HCT116 (cell line): ENCODE results near the gene DLL1.

ENCODE experiments used
- CEBPB ChIP-seq: IDR thresholded peaks from 2 replicates; pipeline ENCODE4 v1.6.1; 2012; ENCODE audit warnings: low read depth
- CTCF ChIP-seq, 3 experiments: fragments of 200-600 bp in 1 of 3; sonication (generic) in 1 of 3; IDR thresholded peaks in 2 of 3; conservative IDR thresholded peaks in 1 of 3; 2 replicates each; pipeline ENCODE4 v1.5.1; 2012 to 2017; ENCODE audit warnings: low read depth in 2 of 3, low read length in 2 of 3, antibody characterized with exemption in 1 of 3, borderline replicate concordance in 1 of 3, control low read depth in 1 of 3, mild to moderate bottlenecking in 1 of 3, mixed read lengths in 1 of 3, mixed run types in 1 of 3, moderate library complexity in 1 of 3; ENCODE audit not compliant: insufficient read depth in 1 of 3
- MAX ChIP-seq: IDR thresholded peaks from 2 replicates; pipeline ENCODE4 v1.6.1; 2012
- POLR2A ChIP-seq: IDR thresholded peaks from 2 replicates; pipeline ENCODE4 v1.7.0; 2011; ENCODE audit warnings: borderline replicate concordance; ENCODE audit not compliant: insufficient read depth, insufficient read length; ENCODE audit errors: extremely low read depth
- POLR2AphosphoS5 ChIP-seq: IDR thresholded peaks from 2 replicates; pipeline ENCODE4 v1.6.1; 2011; ENCODE audit warnings: mild to moderate bottlenecking, low read depth, low read length, moderate library complexity
- RAD21 ChIP-seq: IDR thresholded peaks from 2 replicates; pipeline ENCODE4 v1.6.1; 2012; ENCODE audit warnings: low read depth, mild to moderate bottlenecking
- TCF7L2 ChIP-seq: IDR thresholded peaks from 2 replicates; pipeline ENCODE4 v1.7.0; 2011; ENCODE audit warnings: borderline replicate concordance, inconsistent platforms; ENCODE audit not compliant: insufficient read depth, insufficient read length; ENCODE audit errors: extremely low read depth
- TF ChIP-seq, protein P1 (sequence below): IDR thresholded peaks from 2 replicates; pipeline ENCODE4 v1.6.1; 2012

GRCh38 chr6:170280689-170281045 is 10.2 kb downstream of the DLL1 start:
- TF ChIP-seq POLR2A = no peak
- no peak for TF ChIP-seq MAX
- TF ChIP-seq CTCF (IDR thresholded peaks at IDR 0.05 in 2 of 3, conservative IDR thresholded peaks at IDR 0.05 in 1 of 3; ENCODE audit: borderline replicate concordance in 1 of 3, insufficient read depth in 1 of 3, low read depth in 2 of 3, low read length in 2 of 3) = no peak
- TF ChIP-seq, protein P1, sequence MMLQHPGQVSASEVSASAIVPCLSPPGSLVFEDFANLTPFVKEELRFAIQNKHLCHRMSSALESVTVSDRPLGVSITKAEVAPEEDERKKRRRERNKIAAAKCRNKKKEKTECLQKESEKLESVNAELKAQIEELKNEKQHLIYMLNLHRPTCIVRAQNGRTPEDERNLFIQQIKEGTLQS = no peak
- TF ChIP-seq TCF7L2 = no peak
- TF ChIP-seq POLR2AphosphoS5 = no peak
- no peak for TF ChIP-seq CEBPB
- TF ChIP-seq RAD21 = no peak
